Natural killer cell (primary cell): Measurements from ENCODE around the gene SH3PXD2B. TPM values are rescaled to one million over a fixed set of nuclear protein-coding genes. Genes with fewer than 3 reads are reported as not detected.

Experiments used
- ATAC-seq, 3 donors: fragments of 150-1000 bp in 2 of 3; fragments of 200-7000 bp in 1 of 3; cut with Tn5 transposase; 1 replicate in 1 of 3; 2 replicates in 2 of 3; pipeline ENCODE4 v1.10.0; 2021; ENCODE audit warnings: mild to moderate bottlenecking in 2 of 3, moderate library complexity in 2 of 3
- DNase-seq, 2 donors: peaks; one replicate each; pipeline versions ENCODE4 v3.0.0 to v3.0.0-alpha.2; 2013 to 2021; ENCODE audit warnings: mixed read lengths in 1 of 2
- H3K27ac ChIP-seq: one replicate; pipeline ENCODE4 v1.5.1; 2013; ENCODE audit warnings: mild to moderate bottlenecking, low read length
- H3K27me3 ChIP-seq: one replicate; pipeline ENCODE4 v1.6.1; 2013; ENCODE audit warnings: low read length; ENCODE audit not compliant: control insufficient read depth, insufficient read depth
- H3K36me3 ChIP-seq: one replicate; pipeline ENCODE4 v1.6.1; 2013; ENCODE audit warnings: low read length; ENCODE audit not compliant: control insufficient read depth, insufficient read depth
- H3K4me1 ChIP-seq: one replicate; pipeline ENCODE4 v1.6.1; 2013; ENCODE audit warnings: low read length; ENCODE audit not compliant: control insufficient read depth, insufficient read depth
- H3K4me3 ChIP-seq: one replicate; pipeline ENCODE4 v1.5.1; 2013; ENCODE audit warnings: low read length
- H3K9me3 ChIP-seq: one replicate; pipeline ENCODE4 v1.6.1; 2013; ENCODE audit warnings: low read length; ENCODE audit not compliant: control insufficient read depth, insufficient read depth
- H3K27ac Mint-ChIP-seq, 2 donors: one replicate each; pipeline ENCODE4 v1.8.0; 2022; ENCODE audit warnings: mild to moderate bottlenecking in 2 of 2, mixed read lengths in 2 of 2, moderate library complexity in 1 of 2
- H3K27me3 Mint-ChIP-seq, 2 donors: one replicate each; pipeline ENCODE4 v1.8.0; 2022; ENCODE audit warnings: low read depth in 2 of 2, mixed read lengths in 2 of 2
- H3K36me3 Mint-ChIP-seq: one replicate; pipeline ENCODE4 v1.8.0; 2022; ENCODE audit warnings: mixed read lengths
- H3K4me1 Mint-ChIP-seq, 2 donors: one replicate each; pipeline ENCODE4 v1.8.0; 2022; ENCODE audit warnings: mixed read lengths in 2 of 2
- H3K4me3 Mint-ChIP-seq: one replicate; pipeline ENCODE4 v1.8.0; 2022; ENCODE audit warnings: mild to moderate bottlenecking, moderate library complexity, mixed read lengths
- H3K9me3 Mint-ChIP-seq, 2 donors: one replicate each; pipeline ENCODE4 v1.8.0; 2022; ENCODE audit warnings: mixed read lengths in 2 of 2
- WGBS: methylation state at CpG from one replicate; pipeline ENCODE4 v1.1.7; 2013; ENCODE audit warnings: missing lambda C conversion rate; ENCODE audit not compliant: insufficient coverage; 5-methylcytosine and 5-hydroxymethylcytosine counted together
- intact Hi-C: fragments of 100-400 bp; cut with micrococcal nuclease; formaldehyde crosslinking; loops from one replicate; pipeline ENCODE4 v1.14.2; 2022
- total RNA-seq, 4 donors: library from RNA; stranded (reverse); fragments of 120-200 nt in 1 of 4; gene quantifications; one replicate each; pipeline versions ENCODE4 v1.2.3 to v1.2.4, GENCODE V29; 2013 to 2022
- TF ChIP-seq, protein P1 (sequence below): fragments of 200-600 bp; IDR thresholded peaks from one replicate; pipeline ENCODE4 v1.8.0; 2022; ENCODE audit warnings: antibody characterized with exemption

The SH3PXD2B gene
- total RNA-seq, 3 donors from 2014 or later (not counting 1 experiment from before 2014, with no cell fraction given) = 0.25 to 0.35 TPM; not detected in 1

DNA sequence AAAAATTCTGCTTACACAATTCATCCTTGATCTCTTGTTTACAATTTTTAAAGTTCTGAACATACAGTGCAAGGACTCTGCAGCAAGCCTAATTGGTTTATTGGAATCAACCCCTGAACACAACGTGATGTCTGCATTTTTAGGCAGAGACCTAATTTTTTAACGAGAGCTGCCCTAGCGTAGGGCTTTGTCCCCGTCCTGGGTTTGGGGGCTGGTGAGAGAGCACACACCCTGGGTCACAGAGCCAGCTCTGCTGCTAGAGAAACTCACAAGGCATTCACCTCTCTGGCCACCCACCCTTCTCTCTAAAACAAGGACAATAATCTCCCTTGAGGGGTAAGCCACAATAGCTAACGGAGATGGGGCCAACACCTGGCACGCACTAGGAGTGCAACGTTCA, 28.2 kb downstream of the SH3PXD2B start:
- TF ChIP-seq, protein P1, sequence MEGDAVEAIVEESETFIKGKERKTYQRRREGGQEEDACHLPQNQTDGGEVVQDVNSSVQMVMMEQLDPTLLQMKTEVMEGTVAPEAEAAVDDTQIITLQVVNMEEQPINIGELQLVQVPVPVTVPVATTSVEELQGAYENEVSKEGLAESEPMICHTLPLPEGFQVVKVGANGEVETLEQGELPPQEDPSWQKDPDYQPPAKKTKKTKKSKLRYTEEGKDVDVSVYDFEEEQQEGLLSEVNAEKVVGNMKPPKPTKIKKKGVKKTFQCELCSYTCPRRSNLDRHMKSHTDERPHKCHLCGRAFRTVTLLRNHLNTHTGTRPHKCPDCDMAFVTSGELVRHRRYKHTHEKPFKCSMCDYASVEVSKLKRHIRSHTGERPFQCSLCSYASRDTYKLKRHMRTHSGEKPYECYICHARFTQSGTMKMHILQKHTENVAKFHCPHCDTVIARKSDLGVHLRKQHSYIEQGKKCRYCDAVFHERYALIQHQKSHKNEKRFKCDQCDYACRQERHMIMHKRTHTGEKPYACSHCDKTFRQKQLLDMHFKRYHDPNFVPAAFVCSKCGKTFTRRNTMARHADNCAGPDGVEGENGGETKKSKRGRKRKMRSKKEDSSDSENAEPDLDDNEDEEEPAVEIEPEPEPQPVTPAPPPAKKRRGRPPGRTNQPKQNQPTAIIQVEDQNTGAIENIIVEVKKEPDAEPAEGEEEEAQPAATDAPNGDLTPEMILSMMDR = no peak
- DNase-seq = no peak
- Histone ChIP-seq H3K9me3 (no peaks in the 10 kb centered on the region), H3K4me3 (no peak overlapping the region), H3K36me3 (no peaks in the 10 kb centered on the region), H3K27ac (no peak overlapping the region), H3K27me3 (no peaks in the 10 kb centered on the region), H3K4me1 (no peaks in the 10 kb centered on the region)
- Mint-ChIP-seq H3K4me3 (no peak overlapping the region), H3K27ac (no peak overlapping the region), H3K27me3 (peaks cover 5 to 8% of the 10 kb centered on the region in 2 donors), H3K36me3 (no peaks in the 10 kb centered on the region), H3K9me3 (no peaks in the 10 kb centered on the region), H3K4me1 (no peaks in the 10 kb centered on the region)
- intact Hi-C loops = no loop called here
- WGBS = 91% methylated on average over 7 of the region's 7 CpGs
- no peak for ATAC-seq

DNA sequence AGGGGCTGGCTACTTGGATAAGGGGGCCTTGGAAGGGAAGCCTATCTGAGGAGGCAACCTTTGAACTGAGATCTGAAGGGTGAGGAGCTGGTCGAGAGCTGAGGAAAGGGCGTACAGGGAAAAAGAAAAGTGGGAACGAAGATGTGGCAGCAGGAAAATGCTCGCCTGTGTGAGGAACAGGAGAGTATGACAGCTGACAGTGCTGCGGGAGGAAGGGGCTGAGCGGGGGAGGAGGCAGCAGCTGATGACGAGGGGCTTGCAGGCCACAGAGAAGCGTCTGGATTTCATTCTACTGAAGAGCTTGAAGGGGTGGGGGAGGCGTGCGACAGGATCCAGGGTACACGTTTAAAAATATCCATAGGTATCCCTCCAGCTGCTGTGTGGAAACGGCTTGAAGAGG, 28.9 kb downstream of the SH3PXD2B start:
- DNase-seq (no peak), ATAC-seq (no peak)
- no peak overlapping the region for H3K27ac ChIP-seq
- no peaks in the 10 kb centered on the region for H3K4me1 ChIP-seq
- H3K27ac Mint-ChIP-seq = no peak overlapping the region
- H3K36me3 Mint-ChIP-seq = no peaks in the 10 kb centered on the region
- H3K4me1 Mint-ChIP-seq = no peaks in the 10 kb centered on the region
- intact Hi-C loops = no loop called here
- H3K9me3 ChIP-seq = no peaks in the 10 kb centered on the region
- H3K4me3 Mint-ChIP-seq = no peak overlapping the region
- TF ChIP-seq, protein P1 = no peak
- 78% methylated on average over 12 of the region's 12 CpGs for WGBS
- H3K36me3 ChIP-seq = no peaks in the 10 kb centered on the region
- no peaks in the 10 kb centered on the region for H3K9me3 Mint-ChIP-seq
- peaks cover 7 to 8% of the 10 kb centered on the region in 2 donors for H3K27me3 Mint-ChIP-seq
- H3K27me3 ChIP-seq = no peaks in the 10 kb centered on the region
- no peak overlapping the region for H3K4me3 ChIP-seq

DNA sequence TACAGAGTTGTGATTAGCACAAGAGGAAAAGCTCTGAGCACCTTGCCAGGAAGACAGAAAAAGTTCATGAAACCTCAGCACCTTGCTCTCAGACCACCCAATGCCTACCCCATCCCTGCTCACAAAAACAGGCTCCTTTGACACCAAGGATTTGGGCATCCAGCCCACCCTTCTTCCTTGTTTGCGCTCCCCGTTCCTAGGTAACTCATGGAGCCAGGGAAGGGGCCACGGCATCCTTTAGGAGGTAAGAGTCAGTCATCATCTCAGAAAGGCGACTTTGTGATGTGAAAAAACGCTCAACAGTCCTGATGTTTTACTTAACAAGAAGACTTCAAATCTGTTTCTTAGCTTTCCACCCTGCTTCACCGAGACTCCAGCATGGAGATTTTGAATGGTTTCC, 29.5 kb downstream of the SH3PXD2B start:
- no peaks in the 10 kb centered on the region for H3K36me3 Mint-ChIP-seq
- no peaks in the 10 kb centered on the region for H3K4me1 ChIP-seq
- H3K9me3 Mint-ChIP-seq = no peaks in the 10 kb centered on the region
- H3K27me3 ChIP-seq = no peaks in the 10 kb centered on the region
- H3K27ac ChIP-seq = no peak overlapping the region
- no peak overlapping the region for H3K4me3 ChIP-seq
- H3K9me3 ChIP-seq = no peaks in the 10 kb centered on the region
- H3K4me3 Mint-ChIP-seq = no peak overlapping the region
- no peak overlapping the region for H3K27ac Mint-ChIP-seq
- H3K36me3 ChIP-seq = no peaks in the 10 kb centered on the region
- no peak for DNase-seq
- intact Hi-C loops = no loop called here
- peaks cover 8 to 12% of the 10 kb centered on the region in 2 donors for H3K27me3 Mint-ChIP-seq
- TF ChIP-seq, protein P1 = no peak
- H3K4me1 Mint-ChIP-seq = no peaks in the 10 kb centered on the region
- no peak for ATAC-seq
- WGBS = 86% methylated on average over 6 of the region's 6 CpGs

DNA sequence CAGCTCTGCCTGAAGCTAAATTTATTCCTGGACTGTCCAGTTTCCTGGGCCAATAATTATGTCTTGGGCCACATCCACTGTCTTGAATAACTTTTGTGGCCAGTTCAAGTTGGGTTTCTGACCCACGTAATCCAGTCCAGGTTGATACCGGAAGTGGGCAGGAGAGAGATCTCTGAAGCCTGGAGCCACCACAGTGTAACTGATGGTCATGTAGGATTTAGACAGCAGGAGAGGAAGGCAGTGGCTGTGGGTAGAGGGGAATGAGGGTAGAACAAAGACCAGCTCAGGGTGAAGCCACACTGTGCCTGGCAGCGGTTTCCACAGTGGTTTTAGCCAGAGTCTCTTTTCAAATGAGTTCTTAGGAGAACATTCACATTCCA, 30.2 kb downstream of the SH3PXD2B start:
- Mint-ChIP-seq H3K9me3 (no peaks in the 10 kb centered on the region), H3K36me3 (no peaks in the 10 kb centered on the region), H3K27ac (no peak overlapping the region), H3K4me3 (no peak overlapping the region), H3K4me1 (no peaks in the 10 kb centered on the region), H3K27me3 (peaks cover 8 to 12% of the 10 kb centered on the region in 2 donors)
- no peaks in the 10 kb centered on the region for H3K36me3 ChIP-seq
- intact Hi-C loops = no loop called here
- TF ChIP-seq, protein P1 = no peak
- no peak overlapping the region for H3K4me3 ChIP-seq
- no peaks in the 10 kb centered on the region for H3K4me1 ChIP-seq
- H3K27ac ChIP-seq = no peak overlapping the region
- 91% methylated on average over 3 of the region's 3 CpGs for WGBS
- H3K27me3 ChIP-seq = no peaks in the 10 kb centered on the region
- ATAC-seq = no peak
- DNase-seq = no peak
- H3K9me3 ChIP-seq = no peaks in the 10 kb centered on the region
